A673 (cell line): ENCODE measurements around the gene P4HA1. TPM values are rescaled to one million over a fixed set of nuclear protein-coding genes. Genes with fewer than 3 reads are reported as not detected.

Source experiments
- BruUV-seq: library from RNA; stranded (reverse); fragments of 400-500 nt; replicated peaks from 2 replicates; lab custom pipeline; 2021; lab: Mats Ljungman, UMichigan
- CTCF ChIA-PET: fragments of 300-600 bp; sonication (Branson Sonifier 250); formaldehyde crosslinking; loops from one replicate; lab custom pipeline; 2022; ENCODE audit warnings: antibody characterized with exemption; lab: Charles Lee
- POLR2A ChIA-PET: fragments of 300-600 bp; sonication (Branson Sonifier 250); formaldehyde crosslinking; loops from one replicate; lab custom pipeline; 2022; ENCODE audit warnings: antibody characterized with exemption; ENCODE audit not compliant: low non-redundant PET; lab: Charles Lee
- DNase-seq: peaks from one replicate; pipeline ENCODE4 v3.0.0-alpha.2; 2015; ENCODE audit warnings: low spot score
- H3K27ac ChIP-seq: fragments of 200-600 bp; sonication (generic); 2 replicates; pipeline ENCODE4 v1.5.1; 2016; ENCODE audit warnings: mixed run types, low read depth, mild to moderate bottlenecking, mixed read lengths, antibody characterized with exemption, low read length; ENCODE audit not compliant: poor library complexity, severe bottlenecking
- H3K27me3 ChIP-seq: fragments of 200-600 bp; sonication (generic); replicated peaks from 2 replicates; pipeline ENCODE4 v1.6.1; 2017; ENCODE audit warnings: mixed run types, low read depth, mild to moderate bottlenecking, mixed read lengths, antibody characterized with exemption, low read length; ENCODE audit not compliant: insufficient read depth, poor library complexity
- H3K36me3 ChIP-seq: fragments of 200-600 bp; sonication (generic); 2 replicates; pipeline ENCODE4 v1.6.1; 2016; ENCODE audit warnings: mixed run types, mild to moderate bottlenecking, mixed read lengths, antibody characterized with exemption, low read length; ENCODE audit not compliant: insufficient read depth, poor library complexity, severe bottlenecking
- H3K4me1 ChIP-seq: fragments of 200-600 bp; sonication (generic); 2 replicates; pipeline ENCODE4 v1.6.1; 2017; ENCODE audit warnings: mixed run types, mild to moderate bottlenecking, mixed read lengths, antibody characterized with exemption, low read length; ENCODE audit not compliant: insufficient read depth, poor library complexity, severe bottlenecking
- H3K4me3 ChIP-seq: fragments of 200-600 bp; sonication (generic); 2 replicates; pipeline ENCODE4 v1.5.1; 2016; ENCODE audit warnings: low read depth, mixed run types, mild to moderate bottlenecking, mixed read lengths, low read length; ENCODE audit not compliant: poor library complexity, severe bottlenecking
- H3K9me3 ChIP-seq: fragments of 200-600 bp; sonication (generic); 2 replicates; pipeline ENCODE4 v1.6.1; 2016; ENCODE audit warnings: mixed run types, low read depth, mild to moderate bottlenecking, mixed read lengths, antibody characterized with exemption, low read length; ENCODE audit not compliant: poor library complexity, severe bottlenecking
- EZH2 ChIP-seq: fragments of 200-600 bp; sonication (generic); IDR thresholded peaks from 2 replicates; pipeline ENCODE4 v1.6.1; 2017; ENCODE audit warnings: borderline replicate concordance, low read depth, mild to moderate bottlenecking, mixed read lengths, antibody characterized with exemption, low read length; ENCODE audit not compliant: poor library complexity, severe bottlenecking
- intact Hi-C: fragments of 100-400 bp; cut with micrococcal nuclease; formaldehyde crosslinking; loops from one replicate; pipeline ENCODE4 v1.10.0; 2022; ENCODE audit not compliant: unreplicated experiment
- total RNA-seq: library from RNA; stranded (reverse); gene quantifications from 2 replicates; pipeline ENCODE4 v1.2.3, GENCODE V29; 2021
- TF ChIP-seq, protein P1 (sequence below): fragments of 300-800, 200-600 bp; sonication (generic); conservative IDR thresholded peaks from 2 replicates; pipeline ENCODE4 v1.5.1; 2017; ENCODE audit warnings: low read depth, mild to moderate bottlenecking, antibody characterized with exemption, low read length, moderate library complexity, mixed read lengths

The P4HA1 gene
- total RNA-seq, 1 experiment from 2014 or later = 36.5 TPM

DNA sequence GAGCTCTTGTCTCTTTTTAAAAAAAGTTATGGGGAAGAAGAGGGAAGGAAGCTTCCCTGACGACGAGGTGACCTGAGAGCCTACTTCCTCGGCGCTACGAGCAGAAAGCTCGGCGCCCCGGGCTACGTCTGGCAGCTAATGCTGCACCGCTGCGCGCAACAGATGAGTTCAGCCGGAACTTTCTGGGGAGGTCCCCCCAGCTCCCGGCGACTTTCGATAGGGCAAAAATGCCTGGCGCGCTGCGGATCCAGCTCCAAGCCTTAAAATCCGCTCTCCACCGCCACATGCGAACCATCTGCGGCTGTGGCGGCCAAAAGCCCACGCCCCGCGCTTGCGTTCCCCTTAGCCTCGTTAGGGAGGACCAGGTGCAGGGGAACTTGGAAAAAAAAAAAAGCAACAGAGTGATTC, 621 bp downstream of the P4HA1 start:
- TF ChIP-seq EZH2 = no peak
- TF ChIP-seq, protein P1, sequence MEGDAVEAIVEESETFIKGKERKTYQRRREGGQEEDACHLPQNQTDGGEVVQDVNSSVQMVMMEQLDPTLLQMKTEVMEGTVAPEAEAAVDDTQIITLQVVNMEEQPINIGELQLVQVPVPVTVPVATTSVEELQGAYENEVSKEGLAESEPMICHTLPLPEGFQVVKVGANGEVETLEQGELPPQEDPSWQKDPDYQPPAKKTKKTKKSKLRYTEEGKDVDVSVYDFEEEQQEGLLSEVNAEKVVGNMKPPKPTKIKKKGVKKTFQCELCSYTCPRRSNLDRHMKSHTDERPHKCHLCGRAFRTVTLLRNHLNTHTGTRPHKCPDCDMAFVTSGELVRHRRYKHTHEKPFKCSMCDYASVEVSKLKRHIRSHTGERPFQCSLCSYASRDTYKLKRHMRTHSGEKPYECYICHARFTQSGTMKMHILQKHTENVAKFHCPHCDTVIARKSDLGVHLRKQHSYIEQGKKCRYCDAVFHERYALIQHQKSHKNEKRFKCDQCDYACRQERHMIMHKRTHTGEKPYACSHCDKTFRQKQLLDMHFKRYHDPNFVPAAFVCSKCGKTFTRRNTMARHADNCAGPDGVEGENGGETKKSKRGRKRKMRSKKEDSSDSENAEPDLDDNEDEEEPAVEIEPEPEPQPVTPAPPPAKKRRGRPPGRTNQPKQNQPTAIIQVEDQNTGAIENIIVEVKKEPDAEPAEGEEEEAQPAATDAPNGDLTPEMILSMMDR = no peak
- no peaks in the 10 kb centered on the region for H3K9me3 ChIP-seq
- peak overlapping the region; percentile 95 for H3K27ac ChIP-seq

DNA sequence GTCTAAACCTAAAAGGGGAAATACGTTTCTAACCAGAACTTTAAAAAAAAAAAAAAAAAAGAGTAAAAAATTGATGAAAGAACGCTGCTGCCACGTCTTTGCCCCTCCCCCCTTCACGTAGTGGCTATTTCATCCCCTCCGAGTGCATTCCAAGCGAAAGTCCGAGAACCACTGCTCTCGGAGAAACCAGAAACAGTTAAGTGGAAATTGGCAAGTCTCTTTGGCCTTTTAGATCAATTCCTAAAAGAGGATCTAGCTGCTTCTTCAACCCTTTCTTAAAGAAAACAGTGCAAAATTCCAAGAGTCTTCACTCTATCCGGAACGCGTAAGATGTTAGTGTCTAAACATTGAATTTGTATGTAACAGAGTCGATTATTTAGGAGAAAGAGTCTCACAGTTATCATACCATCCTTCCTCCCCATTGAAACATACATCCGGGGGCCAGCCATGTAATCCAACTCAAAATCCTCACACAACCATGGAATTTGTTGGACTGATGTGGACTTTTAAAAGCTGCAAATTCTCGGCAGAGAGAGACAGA, 1.1 kb downstream of the P4HA1 start:
- H3K9me3 ChIP-seq = no peaks in the 10 kb centered on the region
- peak overlapping the region; percentile 91 for H3K4me3 ChIP-seq
- CTCF ChIA-PET = interaction anchor here (0.6 to 0.7 kb wide), 3 partner anchors 32 to 548 kb away, joined by 3 to 6 read pairs (median 4); no protein-coding TSS in a partner anchor
- BruUV-seq = TSS peak; percentile 51
- peak overlapping the region; percentile 95 for H3K27ac ChIP-seq
- TF ChIP-seq, protein P1 = no peak
- TF ChIP-seq EZH2 = no peak
- POLR2A ChIA-PET = interaction anchor here (0.7 to 0.9 kb wide), 2 partner anchors 123 to 401 kb away, joined by 3 to 7 read pairs; no protein-coding TSS in a partner anchor
- DNase-seq = peak; percentile 64
- no peaks in the 10 kb centered on the region for H3K36me3 ChIP-seq
- H3K27me3 ChIP-seq = no peaks in the 10 kb centered on the region
- intact Hi-C loops = no loop called here
- peaks cover 10% of the 10 kb centered on the region for H3K4me1 ChIP-seq

More for the DNA sequence above, 621 bp downstream of the P4HA1 start:
- ChIA-PET CTCF (interaction anchor here (0.6 to 1.0 kb wide), 3 partner anchors 35 to 548 kb away, joined by 4 to 6 read pairs (median 5); no protein-coding TSS in a partner anchor), POLR2A (interaction anchor here (0.7 to 0.9 kb wide), 2 partner anchors 123 to 400 kb away, joined by 3 to 7 read pairs; no protein-coding TSS in a partner anchor)
- no TSS peak for BruUV-seq
- DNase-seq = peak; percentile 86
- H3K4me1 ChIP-seq = peaks cover 10% of the 10 kb centered on the region
- intact Hi-C loops = no loop called here
- peak overlapping the region; percentile 91 for H3K4me3 ChIP-seq
- H3K36me3 ChIP-seq = no peaks in the 10 kb centered on the region
- H3K27me3 ChIP-seq = no peaks in the 10 kb centered on the region

DNA sequence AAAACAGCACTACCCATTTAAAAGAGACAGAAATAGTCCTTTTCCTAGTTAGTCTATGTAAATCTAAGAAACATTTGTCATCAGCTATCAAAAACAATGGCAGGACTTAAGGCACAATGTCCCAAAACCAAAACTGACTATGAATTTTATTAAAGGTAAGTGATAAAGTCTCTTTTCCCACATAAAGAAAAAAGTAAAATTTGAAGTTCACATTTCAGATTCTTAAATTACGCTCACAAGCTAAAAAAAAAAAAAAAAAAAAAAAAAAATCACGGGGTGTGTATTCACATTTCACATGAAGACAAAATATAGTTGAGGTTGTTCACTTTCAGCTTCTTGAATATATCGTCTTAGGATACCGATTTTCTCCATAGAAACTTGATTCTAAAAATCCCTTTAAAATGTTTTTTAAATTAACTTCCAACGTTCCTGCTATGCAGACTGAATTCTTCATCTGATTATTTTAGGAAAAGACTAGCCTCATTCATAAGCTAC, 1.6 kb downstream of the P4HA1 start:
- ChIA-PET POLR2A (interaction anchor here (0.7 kb wide), 1 partner anchor 874 kb away, joined by 6 read pairs; no protein-coding TSS in a partner anchor), CTCF (interaction anchor here (0.6 to 0.7 kb wide), 2 partner anchors 32 to 272 kb away, joined by 3 to 4 read pairs; no protein-coding TSS in a partner anchor)
- intact Hi-C loops = no loop called here
- Histone ChIP-seq H3K27me3 (no peaks in the 10 kb centered on the region), H3K36me3 (no peaks in the 10 kb centered on the region), H3K4me3 (peak overlapping the region; percentile 91), H3K4me1 (peaks cover 10% of the 10 kb centered on the region), H3K9me3 (no peaks in the 10 kb centered on the region), H3K27ac (peak overlapping the region; percentile 95)
- no TSS peak for BruUV-seq
- DNase-seq = no peak
- TF ChIP-seq, protein P1 = no peak
- TF ChIP-seq EZH2 = no peak
